ENCODE results near the gene YIF1A.

The YIF1A gene

DNA sequence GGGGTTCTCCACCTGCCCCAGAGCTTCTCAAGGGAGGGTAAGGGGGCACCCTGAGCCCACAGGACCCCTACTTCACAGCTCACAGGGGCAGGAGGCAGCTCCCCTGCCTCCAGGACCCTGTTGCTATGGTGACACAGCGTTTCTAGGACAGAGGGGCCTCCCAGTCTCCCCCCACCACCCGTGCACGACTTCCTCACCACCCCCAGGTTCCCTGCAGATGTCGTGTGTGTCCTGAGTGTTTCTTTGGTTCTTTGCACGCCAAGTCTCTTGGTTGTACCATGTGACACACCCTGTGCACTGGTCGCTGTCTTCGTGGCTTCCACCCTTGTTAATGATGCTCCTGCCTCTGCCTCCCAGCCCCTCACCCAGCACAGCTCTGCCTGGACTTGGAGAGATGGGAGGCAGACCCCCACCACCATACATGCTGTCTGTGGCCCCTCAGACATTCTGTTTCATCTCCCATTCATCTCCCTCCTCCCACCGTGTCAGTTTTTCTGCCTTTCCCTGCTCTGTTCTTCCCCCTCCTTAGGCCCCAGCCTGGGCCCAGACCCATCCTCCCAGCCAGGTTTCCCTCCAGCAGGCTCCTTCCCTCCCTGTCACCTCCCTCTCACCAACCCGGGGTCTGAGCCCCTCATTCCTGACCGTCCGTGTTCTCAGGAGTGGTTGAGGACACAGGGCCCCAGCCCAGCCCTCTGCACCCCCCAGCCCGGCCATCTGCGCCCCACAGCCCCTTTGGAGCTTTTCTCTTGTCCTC is 45.0 kb downstream of the YIF1A start:
- TF ChIP-seq CTCF (IDR thresholded peaks at IDR 0.05; ENCODE audit: low read depth, low read length, missing control alignments): no peak
- no peak for DNase-seq (ENCODE audit: low read depth)
- H3K4me3 ChIP-seq (ENCODE audit: low read depth, low read length): no peak overlapping the region

- DNase-seq (ENCODE audit: low read depth): no peak
- no peak overlapping the region for H3K4me3 ChIP-seq (ENCODE audit: low read depth, low read length)
- TF ChIP-seq CTCF (IDR thresholded peaks at IDR 0.05; ENCODE audit: low read depth, low read length, missing control alignments): no peak
These were observed 46.7 kb downstream of the YIF1A start for GRCh38 chr11:66242095-66242765.

DNA sequence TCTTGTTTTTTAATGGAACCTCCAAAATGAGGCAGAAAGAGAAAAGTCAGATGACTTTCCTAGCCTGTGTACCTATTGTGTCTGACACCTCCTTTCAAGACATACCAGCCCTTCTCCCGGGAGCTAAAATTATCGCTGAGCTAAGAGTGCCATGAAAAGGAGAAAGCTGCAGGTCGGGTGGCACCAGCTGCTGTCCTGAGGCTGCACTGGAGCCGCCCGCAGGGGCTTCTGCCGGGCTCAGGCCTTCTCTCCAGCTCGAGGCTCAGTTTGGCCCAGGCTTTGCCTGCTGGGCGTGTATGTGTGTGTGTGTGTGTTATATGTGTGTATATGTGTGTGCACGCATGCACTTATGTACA is 48.2 kb downstream of the YIF1A start:
- no peak for DNase-seq (ENCODE audit: low read depth)
- H3K4me3 ChIP-seq (ENCODE audit: low read depth, low read length): no peak overlapping the region
- TF ChIP-seq CTCF (IDR thresholded peaks at IDR 0.05; ENCODE audit: low read depth, low read length, missing control alignments): no peak

- no peak for DNase-seq (ENCODE audit: low read depth)
- no peak overlapping the region for H3K4me3 ChIP-seq (ENCODE audit: low read depth, low read length)
- no peak for TF ChIP-seq CTCF (IDR thresholded peaks at IDR 0.05; ENCODE audit: low read depth, low read length, missing control alignments)
These were observed 48.8 kb downstream of the YIF1A start for GRCh38 chr11:66239998-66240780.

DNA sequence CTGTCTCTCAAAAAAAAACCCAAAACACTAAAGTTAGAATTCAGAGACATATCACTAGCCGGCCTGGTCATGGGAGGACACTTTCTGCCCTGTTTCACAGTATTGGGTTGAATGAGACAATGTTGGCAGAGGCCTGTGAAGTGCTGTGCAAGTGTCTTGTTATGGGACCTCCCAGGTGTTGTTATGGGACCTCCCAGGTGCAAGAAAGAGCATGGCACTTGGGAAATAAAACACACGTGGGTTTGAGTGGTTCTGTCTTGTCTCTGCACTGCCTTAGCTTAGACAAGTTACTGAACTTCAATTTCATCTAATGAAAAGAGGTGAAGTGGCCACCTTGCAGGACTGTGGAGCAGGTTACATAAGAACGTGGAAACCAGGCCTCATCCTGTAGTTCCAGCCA is 49.4 kb downstream of the YIF1A start:
- TF ChIP-seq CTCF (IDR thresholded peaks at IDR 0.05; ENCODE audit: low read depth, low read length, missing control alignments): no peak
- H3K4me3 ChIP-seq (ENCODE audit: low read depth, low read length): no peak overlapping the region
- no peak for DNase-seq (ENCODE audit: low read depth)

DNA sequence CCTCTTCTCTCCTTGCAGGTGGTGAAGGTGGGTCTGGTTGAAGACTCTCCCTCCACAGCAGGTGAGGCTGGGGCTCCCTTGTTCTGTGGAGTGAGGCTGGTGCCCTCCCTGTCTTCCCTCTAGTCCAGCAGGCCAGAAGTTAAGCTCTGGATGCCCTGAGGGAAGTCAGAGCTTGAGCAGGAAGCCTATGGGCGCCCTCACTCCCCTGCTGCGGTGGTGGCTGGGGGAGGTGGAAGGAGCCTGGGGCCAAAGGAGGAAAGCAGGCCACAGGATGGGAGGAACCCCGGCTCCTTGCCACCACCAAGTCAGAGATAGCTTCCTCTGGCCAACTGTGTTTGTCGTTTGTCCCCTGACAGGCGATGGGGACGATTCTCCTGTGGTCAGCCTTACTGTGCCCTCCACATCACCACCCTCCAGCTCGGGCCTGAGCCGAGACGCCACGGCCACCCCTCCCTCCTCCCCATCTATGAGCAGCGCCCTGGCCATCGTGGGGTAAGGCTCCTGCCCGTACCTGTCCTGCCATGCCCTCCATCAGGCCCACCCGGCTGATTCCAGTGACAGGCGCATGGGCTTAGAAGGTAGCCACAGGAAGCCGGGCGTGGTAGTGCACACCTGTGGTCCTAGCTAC is 50.0 kb downstream of the YIF1A start:
- TF ChIP-seq CTCF (IDR thresholded peaks at IDR 0.05; ENCODE audit: low read depth, low read length, missing control alignments): no peak
- DNase-seq (ENCODE audit: low read depth): no peak

More for the DNA sequence above, 50.0 kb downstream of the YIF1A start:
- H3K4me3 ChIP-seq (ENCODE audit: low read depth, low read length): no peak overlapping the region

All from GM12864 (cell line).